ENCODE measurements around the gene RUNX2.

DNA sequence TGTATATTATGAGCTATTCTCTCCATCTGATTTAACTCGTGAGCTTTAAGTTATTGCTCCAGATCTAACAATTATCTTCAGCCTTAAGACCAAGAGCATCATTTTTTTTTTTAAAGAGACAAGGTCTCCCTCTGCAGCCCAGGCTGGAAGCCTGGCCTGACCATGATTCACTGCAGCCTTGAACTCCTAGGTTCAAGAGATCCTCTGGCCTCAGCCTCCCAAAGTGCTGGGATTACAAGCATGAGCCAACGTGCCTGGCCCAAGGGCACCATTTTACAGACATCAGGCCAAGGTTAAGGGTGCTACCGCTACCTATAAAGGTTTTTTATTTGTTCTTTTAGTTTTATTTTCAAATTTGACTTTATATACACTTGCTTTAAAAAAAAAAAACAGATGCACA is 47.3 kb downstream of the RUNX2 start:
- no peak for TF ChIP-seq POLR2A (IDR thresholded peaks at IDR 0.05; ENCODE audit: low read length)
- TF ChIP-seq GATA1 (IDR thresholded peaks at IDR 0.05; ENCODE audit: low read depth, low read length) = no peak

All from erythroblast (primary cell).